Parathyroid adenoma (tissue), 2 donors: Measurements from ENCODE around the gene TBC1D23.
"Not testable (repeated sequence)": the region's sequence is repeated elsewhere in the genome, so short reads cannot be mapped to it uniquely, and the experiment has no call there.

Experiments used
- H2AFZ ChIP-seq: fragments of 300-600 bp; sonication (generic); one replicate; pipeline ENCODE4 v1.7.0; 2017; ENCODE audit warnings: antibody characterized with exemption, mild to moderate bottlenecking
- H3K27ac ChIP-seq: fragments of 300-600 bp; sonication (generic); one replicate; pipeline ENCODE4 v1.7.0; 2017
- H3K27me3 ChIP-seq: fragments of 300-600 bp; sonication (generic); one replicate; pipeline ENCODE4 v1.7.0; 2017; ENCODE audit warnings: low read length; ENCODE audit not compliant: control insufficient read depth, insufficient read depth
- H3K36me3 ChIP-seq: fragments of 300-600 bp; sonication (generic); one replicate; pipeline ENCODE4 v1.7.0; 2017; ENCODE audit warnings: low read length; ENCODE audit not compliant: control insufficient read depth, insufficient read depth
- H3K4me1 ChIP-seq: fragments of 300-600 bp; sonication (generic); one replicate; pipeline ENCODE4 v1.7.0; 2017; ENCODE audit warnings: control low read depth
- H3K4me2 ChIP-seq: fragments of 300-600 bp; sonication (generic); one replicate; pipeline ENCODE4 v1.7.0; 2017; ENCODE audit warnings: low read length
- H3K4me3 ChIP-seq: fragments of 300-600 bp; sonication (generic); one replicate; pipeline ENCODE4 v1.7.0; 2017; ENCODE audit warnings: low read depth, low read length
- H3K79me2 ChIP-seq: fragments of 300-600 bp; sonication (generic); one replicate; pipeline ENCODE4 v1.7.0; 2017; ENCODE audit warnings: control low read depth
- H3K9ac ChIP-seq: fragments of 300-600 bp; sonication (generic); one replicate; pipeline ENCODE4 v1.7.0; 2017; ENCODE audit warnings: mild to moderate bottlenecking
- H3K9me3 ChIP-seq: fragments of 300-600 bp; sonication (generic); one replicate; pipeline ENCODE4 v1.7.0; 2017; ENCODE audit warnings: low read length; ENCODE audit not compliant: control insufficient read depth
- CTCF ChIP-seq: fragments of 300-600 bp; sonication (generic); IDR thresholded peaks from one replicate; pipeline ENCODE4 v1.7.0; 2017; ENCODE audit warnings: antibody characterized with exemption, mild to moderate bottlenecking
- donor health status: primary hyperparathyroidism.

TBC1D23 gene

DNA sequence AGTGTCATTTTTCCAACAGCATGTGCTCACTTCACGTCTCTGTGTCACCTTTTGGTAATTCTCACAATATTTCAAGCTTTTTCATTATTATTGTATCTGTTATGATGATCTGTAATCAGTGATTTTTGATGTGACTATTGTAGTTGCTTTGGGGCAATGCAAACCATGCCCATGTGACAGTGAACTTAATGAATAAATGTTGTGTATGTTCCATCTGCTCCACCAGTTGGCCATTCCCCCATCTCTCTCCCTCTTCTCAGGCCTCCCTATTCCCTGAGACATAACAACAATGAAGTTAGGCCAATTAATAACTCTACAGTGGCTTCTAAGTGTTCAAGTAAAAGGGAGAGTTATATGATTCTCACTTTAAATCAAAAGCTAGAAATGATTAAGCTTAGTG, 32.5 kb upstream of the TBC1D23 start:
- Histone ChIP-seq H3K9ac (no peak overlapping the region), H3K9me3 (no peaks in the 10 kb centered on the region), H3K27me3 (no peaks in the 10 kb centered on the region), H3K4me1 (no peaks in the 10 kb centered on the region), H3K27ac (no peak overlapping the region), H3K4me3 (no peak overlapping the region), H3K4me2 (no peak overlapping the region), H3K36me3 (no peaks in the 10 kb centered on the region), H3K79me2 (no peaks in the 10 kb centered on the region), H2AFZ (no peak overlapping the region)
- no peak for TF ChIP-seq CTCF

DNA sequence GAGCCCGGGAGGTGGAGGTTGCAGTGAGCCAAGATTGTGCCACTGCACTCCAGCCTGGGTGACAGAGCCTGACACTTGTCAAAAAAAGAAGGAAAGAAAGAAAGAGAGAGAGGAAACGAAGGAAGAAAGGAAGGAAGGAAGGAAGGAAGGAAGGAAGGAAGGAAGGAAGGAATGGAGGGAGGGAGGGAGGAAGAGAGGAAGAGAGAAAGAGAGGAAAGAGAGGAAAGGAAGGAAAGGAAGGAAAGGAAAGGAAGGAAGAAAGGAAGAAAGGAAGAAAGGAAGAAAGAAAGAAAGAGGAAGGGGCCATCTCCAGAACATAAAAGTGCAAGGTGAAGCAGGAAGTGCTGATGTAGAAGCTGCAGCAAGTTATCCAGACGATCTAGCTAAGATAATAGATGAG, 31.6 kb upstream of the TBC1D23 start:
- not testable (repeated sequence) for H3K27ac ChIP-seq, H3K36me3 ChIP-seq, H3K9ac ChIP-seq, H3K4me3 ChIP-seq, H3K4me1 ChIP-seq, H3K9me3 ChIP-seq, H3K79me2 ChIP-seq, H3K4me2 ChIP-seq, H2AFZ ChIP-seq, H3K27me3 ChIP-seq

DNA sequence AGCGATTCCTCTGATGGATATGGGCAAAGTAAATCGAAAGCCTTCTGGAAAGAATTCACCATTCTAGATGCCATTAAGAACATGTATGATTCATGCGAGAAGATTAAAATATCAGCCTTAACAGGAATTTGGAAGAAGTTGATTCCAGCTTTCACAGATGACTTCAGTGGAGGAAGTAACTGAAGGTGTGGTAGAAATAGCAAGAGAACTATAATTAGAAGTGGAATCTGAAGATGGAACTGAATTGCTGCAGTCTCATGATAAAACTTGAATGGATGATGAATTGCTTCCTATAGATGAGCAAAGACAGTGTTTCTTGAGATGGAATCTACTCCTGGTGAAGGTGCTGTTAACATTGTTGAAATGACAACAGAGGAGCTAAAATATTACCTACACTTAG, 30.1 kb upstream of the TBC1D23 start:
- H3K27me3 ChIP-seq: no peaks in the 10 kb centered on the region
- no peak for TF ChIP-seq CTCF
- H3K9ac ChIP-seq: no peak overlapping the region
- H3K4me1 ChIP-seq: no peaks in the 10 kb centered on the region
- H3K36me3 ChIP-seq: no peaks in the 10 kb centered on the region
- no peak overlapping the region for H3K27ac ChIP-seq
- H3K9me3 ChIP-seq: no peaks in the 10 kb centered on the region
- H3K4me2 ChIP-seq: no peak overlapping the region
- H3K4me3 ChIP-seq: no peak overlapping the region
- H3K79me2 ChIP-seq: no peaks in the 10 kb centered on the region
- no peak overlapping the region for H2AFZ ChIP-seq

DNA sequence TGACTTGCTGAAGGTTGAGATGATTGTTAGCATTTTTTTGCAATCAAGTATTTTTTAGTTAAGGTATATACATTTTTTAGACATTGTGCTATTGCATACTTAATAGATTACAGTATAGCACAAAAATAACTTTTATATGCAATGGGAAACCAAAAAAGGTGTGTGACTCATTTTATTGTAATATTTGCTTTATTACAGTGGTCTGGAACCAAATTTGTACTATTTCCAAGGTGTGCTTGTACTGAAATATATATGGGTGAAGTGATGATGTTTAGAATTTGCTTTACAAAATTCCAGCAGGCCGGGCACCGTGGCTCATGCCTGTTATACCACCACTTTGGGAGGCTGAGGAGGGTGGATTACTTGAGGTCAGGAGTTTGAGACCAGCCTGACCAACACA, 29.1 kb upstream of the TBC1D23 start:
- no peak overlapping the region for H3K27ac ChIP-seq
- no peak overlapping the region for H3K4me2 ChIP-seq
- no peaks in the 10 kb centered on the region for H3K4me1 ChIP-seq
- no peaks in the 10 kb centered on the region for H3K36me3 ChIP-seq
- H3K4me3 ChIP-seq: no peak overlapping the region
- H3K27me3 ChIP-seq: no peaks in the 10 kb centered on the region
- H3K79me2 ChIP-seq: no peaks in the 10 kb centered on the region
- no peak overlapping the region for H2AFZ ChIP-seq
- no peaks in the 10 kb centered on the region for H3K9me3 ChIP-seq
- H3K9ac ChIP-seq: no peak overlapping the region
- no peak for TF ChIP-seq CTCF

DNA sequence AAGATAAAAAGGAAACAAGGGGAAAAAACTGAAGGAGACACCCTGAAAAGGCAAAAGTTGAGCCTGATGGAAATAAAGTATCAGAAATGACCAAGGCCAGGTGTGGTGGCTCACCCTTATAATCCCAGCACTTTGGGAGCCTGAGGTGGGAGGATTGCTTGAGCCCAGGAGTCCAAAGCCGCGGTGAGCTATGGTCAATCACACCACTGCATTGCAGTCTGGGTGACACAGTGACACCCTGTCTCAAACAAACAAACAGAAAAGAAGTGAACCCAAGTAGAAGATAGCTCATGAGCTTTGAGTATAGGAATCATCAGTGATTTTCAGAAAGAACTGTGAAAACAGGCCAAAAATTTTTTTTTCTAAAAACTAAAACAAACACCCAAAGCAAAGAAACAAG, 26.4 kb upstream of the TBC1D23 start:
- H3K4me1 ChIP-seq: no peaks in the 10 kb centered on the region
- no peak for TF ChIP-seq CTCF
- H3K27ac ChIP-seq: no peak overlapping the region
- H3K27me3 ChIP-seq: no peaks in the 10 kb centered on the region
- H3K4me3 ChIP-seq: no peak overlapping the region
- H3K4me2 ChIP-seq: no peak overlapping the region
- no peak overlapping the region for H2AFZ ChIP-seq
- H3K9ac ChIP-seq: no peak overlapping the region
- H3K36me3 ChIP-seq: no peaks in the 10 kb centered on the region
- H3K79me2 ChIP-seq: no peaks in the 10 kb centered on the region
- no peaks in the 10 kb centered on the region for H3K9me3 ChIP-seq
